GM19240 (cell line): ENCODE results near the gene PPHLN1.

Experiments used
- DNase-seq: peaks from one replicate; pipeline ENCODE4 v3.0.0; 2011; ENCODE audit warnings: low spot score; ENCODE audit not compliant: insufficient read length

Gene PPHLN1

DNA sequence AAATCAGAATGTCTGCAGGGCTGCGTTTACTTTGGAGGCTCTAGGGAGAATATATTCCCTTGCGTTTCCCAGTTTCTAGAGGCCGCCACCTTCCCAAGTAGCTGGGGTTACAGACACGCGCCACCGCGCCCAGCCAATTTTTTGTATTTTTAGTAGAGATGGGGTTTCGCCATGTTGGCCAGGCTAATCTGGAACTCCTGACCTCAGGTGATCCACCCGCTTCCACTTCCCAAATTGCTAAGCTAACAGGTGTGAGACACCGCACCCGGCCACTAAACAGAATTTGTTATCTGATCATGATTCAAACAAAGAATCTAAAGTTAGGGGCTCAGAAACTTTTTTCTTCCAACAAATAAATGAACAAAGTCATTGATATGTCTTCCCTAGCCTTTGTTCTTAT, 114.6 kb downstream of the PPHLN1 start:
- DNase-seq = no peak

DNA sequence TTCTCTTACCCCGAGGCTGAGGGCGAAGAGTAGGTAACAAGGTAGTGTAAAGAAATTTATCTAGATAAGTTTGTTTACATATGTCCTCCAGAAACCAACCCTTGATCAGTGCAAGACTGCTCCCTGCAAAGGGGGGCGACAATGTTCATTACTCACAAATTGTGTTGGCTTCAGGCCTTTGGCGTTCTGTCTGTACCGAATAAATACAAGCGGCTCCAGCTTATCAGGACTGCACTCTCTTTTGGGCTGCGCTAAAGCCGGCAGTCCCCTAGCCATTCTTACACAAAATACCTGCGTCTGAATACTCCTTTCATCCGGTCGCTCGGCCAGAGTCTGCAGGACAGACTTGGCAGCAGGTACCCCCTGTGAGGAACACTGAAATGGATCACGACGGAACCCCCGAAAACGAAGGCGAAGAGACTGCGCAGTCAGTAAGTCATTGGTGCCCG, 116.4 kb downstream of the PPHLN1 start:
- DNase-seq = no peak

- DNase-seq = no peak
Observed at GRCh38 chr12:42442888-42443287, 116.9 kb downstream of the PPHLN1 start.

GRCh38 chr12:42444192-42444943, 118.4 kb downstream of the PPHLN1 start:
- no peak for DNase-seq

DNA sequence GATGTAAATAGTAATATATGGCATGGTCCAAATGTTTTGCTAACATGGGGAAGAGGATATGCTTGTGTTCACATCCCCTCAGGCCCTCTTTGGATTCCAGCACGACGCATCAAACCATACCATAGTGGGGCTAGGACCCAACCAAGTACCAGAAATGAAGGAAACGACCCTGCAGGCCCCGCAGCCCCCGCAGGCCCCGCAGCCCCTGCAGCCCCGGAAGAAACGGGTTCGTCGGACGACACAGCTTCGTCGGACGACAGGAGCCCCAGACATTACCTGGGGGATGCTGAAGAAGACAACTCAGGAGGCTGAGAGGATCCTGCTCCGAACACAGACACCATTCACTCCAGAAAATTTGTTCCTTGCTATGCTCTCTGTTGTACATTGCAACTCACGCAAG, 119.9 kb downstream of the PPHLN1 start:
- DNase-seq = no peak

DNA sequence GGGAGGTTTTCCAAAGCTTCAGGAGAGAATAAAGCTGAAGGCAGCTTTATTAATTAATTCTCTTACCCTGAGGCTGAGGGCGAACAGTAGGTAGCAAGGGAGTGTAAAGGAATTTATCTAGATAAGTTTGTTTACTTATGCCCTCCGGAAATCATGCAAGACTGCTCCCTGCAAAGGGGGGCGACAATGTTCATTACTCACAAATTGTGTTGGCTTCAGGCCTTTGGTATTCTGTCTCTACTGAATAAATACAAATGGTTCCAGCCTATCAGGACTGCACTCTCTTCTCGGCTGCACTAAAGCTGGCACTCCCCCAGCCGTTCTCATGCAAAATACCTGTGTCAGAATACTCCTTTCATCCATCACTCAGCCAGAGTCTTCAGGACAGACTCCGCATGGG, 120.8 kb downstream of the PPHLN1 start:
- DNase-seq = no peak

- DNase-seq = no peak
Observed at GRCh38 chr12:42447371-42447786, 121.4 kb downstream of the PPHLN1 start.

DNA sequence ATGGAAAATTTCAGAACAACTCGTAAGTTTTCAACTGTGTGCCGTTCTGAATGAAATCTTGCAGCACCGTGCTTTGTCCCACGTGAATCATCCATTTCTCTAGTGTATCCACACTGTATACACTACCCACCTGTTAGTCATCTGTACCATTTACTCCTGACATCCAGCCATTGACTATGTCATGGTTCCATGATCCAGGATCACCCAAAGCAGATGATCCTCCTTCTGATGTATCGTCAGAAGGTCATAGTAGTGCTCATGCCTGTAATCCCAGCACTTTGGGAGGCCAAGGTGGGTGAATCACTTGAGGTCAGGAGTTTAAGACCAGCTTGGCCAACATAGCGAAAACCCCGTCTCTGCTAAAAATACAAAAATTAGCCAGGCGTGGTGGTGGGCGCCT, 122.9 kb downstream of the PPHLN1 start:
- DNase-seq = no peak

- DNase-seq = no peak
Observed at GRCh38 chr12:42450248-42450647, 124.3 kb downstream of the PPHLN1 start.

- DNase-seq = no peak
Observed at GRCh38 chr12:42458575-42458974, 132.6 kb downstream of the PPHLN1 start.

- no peak for DNase-seq
Observed at GRCh38 chr12:42459336-42459847, 133.4 kb downstream of the PPHLN1 start.

GRCh38 chr12:42462486-42462885, 136.5 kb downstream of the PPHLN1 start:
- DNase-seq = no peak

DNA sequence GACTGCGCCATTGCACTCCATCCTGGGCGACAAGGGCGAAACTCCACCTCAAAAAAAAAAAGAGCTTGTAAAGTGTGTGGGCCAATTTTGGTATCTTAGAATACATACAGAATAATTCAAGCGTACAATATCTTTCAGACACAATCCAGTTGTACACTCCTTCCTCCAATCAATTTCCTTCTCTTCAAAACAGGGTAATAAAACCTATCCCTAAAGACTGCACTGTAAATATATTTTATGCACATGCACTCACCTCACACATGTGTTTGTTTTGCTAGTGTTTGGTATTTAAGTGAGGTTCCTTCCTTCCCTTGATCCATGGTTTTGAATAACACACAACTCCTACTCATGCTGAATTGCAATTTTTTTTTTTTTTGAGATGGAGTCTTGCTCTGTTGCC, 137.7 kb downstream of the PPHLN1 start:
- no peak for DNase-seq

DNA sequence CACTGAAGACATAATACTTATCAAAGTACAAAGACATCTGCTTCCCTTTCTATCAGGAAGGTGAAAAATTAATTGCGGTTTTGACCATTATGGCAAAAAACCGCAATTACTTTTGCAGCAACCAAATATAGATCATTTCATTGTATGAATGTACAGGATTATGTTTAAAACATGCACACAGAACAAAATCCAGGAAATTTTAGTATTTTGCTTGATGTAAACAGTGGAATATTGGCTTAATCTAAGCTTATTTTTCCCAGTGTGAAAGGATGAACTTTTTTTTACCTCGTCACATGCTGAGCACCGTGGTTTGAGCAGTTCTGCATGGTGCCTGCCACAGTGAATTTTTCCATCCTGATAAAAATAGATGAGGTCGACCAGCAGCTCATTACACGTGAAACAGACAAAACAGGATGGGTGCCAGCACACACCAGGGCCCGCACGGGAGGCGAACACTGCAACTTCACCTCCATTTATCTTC, 142.4 kb downstream of the PPHLN1 start:
- DNase-seq = no peak

GRCh38 chr12:42468921-42469320, 143.0 kb downstream of the PPHLN1 start:
- DNase-seq = no peak

GRCh38 chr12:42469355-42470175, 143.6 kb downstream of the PPHLN1 start:
- peak; percentile 45 for DNase-seq

DNA sequence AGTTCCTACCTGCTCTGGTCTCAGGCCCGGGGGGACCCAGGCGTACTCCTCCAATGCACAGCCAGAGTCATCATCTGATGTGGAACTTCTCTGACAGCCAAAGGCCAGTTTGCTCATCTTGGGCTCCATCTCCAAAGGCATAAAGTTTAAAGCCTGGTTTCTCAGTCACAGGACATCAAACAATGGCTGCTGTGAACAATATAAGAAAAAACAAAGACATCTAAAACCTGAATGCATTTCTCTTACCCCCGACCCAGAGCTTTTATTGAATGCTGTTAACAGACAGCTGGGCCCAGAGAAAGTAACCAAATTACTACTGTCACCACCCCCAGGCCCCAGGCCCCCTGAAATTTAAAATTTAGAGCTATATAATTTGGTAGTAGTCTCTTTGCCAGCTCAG, 146.4 kb downstream of the PPHLN1 start:
- DNase-seq = no peak

DNA sequence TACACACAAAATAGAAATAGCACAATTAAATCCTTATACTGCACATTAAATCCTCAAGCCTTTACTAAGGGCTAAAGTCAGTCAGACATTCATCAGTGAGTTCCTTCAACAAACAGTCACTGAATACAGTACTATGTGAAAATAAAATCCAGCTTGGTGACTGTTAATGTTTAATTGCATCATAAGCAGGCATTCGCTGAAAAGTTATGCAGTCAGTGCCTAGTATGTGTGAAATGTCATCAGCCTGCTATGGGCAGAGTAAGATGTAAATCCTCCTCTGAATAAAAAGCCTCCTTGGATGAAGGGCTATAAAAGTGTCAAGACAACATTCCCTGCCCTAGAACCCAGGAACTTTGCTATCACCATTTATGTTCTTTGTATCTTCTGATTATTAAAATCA, 147.2 kb downstream of the PPHLN1 start:
- DNase-seq = no peak

DNA sequence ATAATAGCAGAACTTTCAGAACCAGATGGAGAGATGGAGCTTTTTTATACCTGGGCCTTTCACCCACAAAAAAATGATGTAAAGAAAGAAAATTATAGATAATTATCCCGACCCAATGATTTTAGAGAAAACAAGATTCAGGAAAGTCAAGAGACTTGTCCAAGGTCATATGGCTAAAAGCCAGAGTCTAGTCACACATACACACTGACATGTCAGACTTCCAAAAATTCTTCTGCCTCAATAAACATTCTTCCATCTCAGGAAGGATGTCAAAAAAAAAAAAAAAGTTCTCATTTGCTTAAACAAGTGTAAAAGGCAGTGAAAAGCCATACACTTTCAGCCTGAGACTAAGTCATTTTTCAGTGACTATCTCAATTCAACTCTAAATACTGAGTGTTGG, 147.6 kb downstream of the PPHLN1 start:
- DNase-seq = no peak

DNA sequence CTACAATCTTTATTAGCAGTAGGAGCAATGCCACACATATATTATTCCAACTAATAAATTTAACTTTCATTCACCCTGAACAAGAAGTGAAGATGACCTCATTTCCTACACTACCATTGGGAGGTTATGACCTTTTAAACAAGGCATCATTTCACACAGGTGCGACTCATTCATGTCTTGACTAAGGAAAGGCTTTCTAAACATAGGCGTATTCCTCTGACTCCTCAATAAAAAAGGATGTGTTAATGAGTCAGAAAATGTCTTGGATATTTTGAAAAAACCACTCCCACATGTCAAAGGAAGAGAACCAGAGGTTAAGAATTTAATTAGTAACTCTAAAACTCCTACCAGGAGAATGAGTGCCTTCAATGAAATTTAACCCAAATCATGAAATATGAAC, 148.4 kb downstream of the PPHLN1 start:
- no peak for DNase-seq

- DNase-seq = no peak
Observed at GRCh38 chr12:42475106-42475505, 149.1 kb downstream of the PPHLN1 start.

GRCh38 chr12:42477941-42478340, 152.0 kb downstream of the PPHLN1 start:
- DNase-seq = no peak
